BLaER1 treated with 17β-estradiol and CSF1 and Interleukin-3, amounts not matched to agents 10 nM and 100 nM (cell line): Measurements from ENCODE around the gene FITM1.
A peak's percentile ranks its signal among the peaks of the same experiment; 100 is the strongest.

ENCODE experiments used
- H3K27ac ChIP-seq, 11 experiments: shearing (Covaris generic); formaldehyde crosslinking; 2 replicates each; pipeline ENCODE4 v1.8.1; 2022
- H3K27me3 ChIP-seq, 11 experiments: shearing (Covaris generic); formaldehyde crosslinking; 2 replicates each; pipeline ENCODE4 v1.8.1; 2022
- H3K36me3 ChIP-seq, 11 experiments: shearing (Covaris generic); formaldehyde crosslinking; 2 replicates each; pipeline ENCODE4 v1.8.1; 2022
- H3K4me1 ChIP-seq, 10 experiments: shearing (Covaris generic); formaldehyde crosslinking; 2 replicates each; pipeline ENCODE4 v1.8.1; 2022
- H3K4me2 ChIP-seq, 11 experiments: shearing (Covaris generic); formaldehyde crosslinking; 2 replicates each; pipeline ENCODE4 v1.8.1; 2022
- H3K4me3 ChIP-seq, 10 experiments: shearing (Covaris generic); formaldehyde crosslinking; 2 replicates each; pipeline ENCODE4 v1.8.1; 2022
- H3K9ac ChIP-seq, 11 experiments: shearing (Covaris generic); formaldehyde crosslinking; 2 replicates each; pipeline ENCODE4 v1.8.1; 2022
- H3K9me3 ChIP-seq, 11 experiments: shearing (Covaris generic); formaldehyde crosslinking; replicated peaks in 1 of 11; 2 replicates each; pipeline ENCODE4 v1.8.1; 2022
- H4K20me1 ChIP-seq, 11 experiments: shearing (Covaris generic); formaldehyde crosslinking; 2 replicates each; pipeline ENCODE4 v1.8.1; 2022
- Cebpa-rat ChIP-seq, 11 experiments: shearing (Covaris generic); IDR thresholded peaks; 2 replicates each; pipeline ENCODE4 v1.8.1; 2022

FITM1 gene

GRCh38 chr14:24150061-24150460 lies 19.6 kb downstream of the FITM1 start:
- Histone ChIP-seq H3K4me1 (peaks cover 24 to 50% (median 33%) of the 10 kb centered on the region in 10 experiments), H3K27ac (no peak overlapping the region), H3K27me3 (no peaks in the 10 kb centered on the region), H4K20me1 (peaks cover 4 to 51% (median 41%) of the 10 kb centered on the region in 11 experiments; a peak in 18 of 22 replicates), H3K9ac (peak overlapping the region in 6 of 11 experiments; percentile 21 to 96 (median 64); a peak in 6 of 22 replicates), H3K4me2 (peak overlapping the region in 1 of 11 experiments; percentile 99; a peak in 1 of 22 replicates), H3K36me3 (peaks cover 57 to 73% (median 65%) of the 10 kb centered on the region in 11 experiments), H3K4me3 (no peak overlapping the region), H3K9me3 (no peaks in the 10 kb centered on the region)
- no peak for TF ChIP-seq Cebpa-rat (IDR thresholded peaks at IDR 0.05)

DNA sequence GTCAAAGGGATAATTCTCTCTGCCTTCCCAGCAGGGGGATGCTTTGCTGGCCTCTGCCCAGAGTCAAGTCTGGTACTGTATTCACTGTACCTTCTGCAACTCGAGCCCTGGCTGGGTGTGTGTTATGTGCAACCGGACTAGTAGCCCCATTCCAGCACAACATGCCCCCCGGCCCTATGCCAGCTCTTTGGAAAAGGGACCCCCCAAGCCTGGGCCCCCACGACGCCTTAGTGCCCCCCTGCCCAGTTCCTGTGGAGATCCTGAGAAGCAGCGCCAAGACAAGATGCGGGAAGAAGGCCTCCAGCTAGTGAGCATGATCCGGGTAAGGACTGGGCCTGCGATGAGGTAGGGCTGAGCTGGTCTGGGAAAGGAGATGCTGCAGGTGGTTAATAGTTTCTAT lies 20.1 kb downstream of the FITM1 start:
- no peak for TF ChIP-seq Cebpa-rat (IDR thresholded peaks at IDR 0.05)
- Histone ChIP-seq H3K36me3 (peaks cover 62 to 74% (median 70%) of the 10 kb centered on the region in 11 experiments), H3K9ac (peak overlapping the region in 5 of 11 experiments; percentile 32 to 92 (median 43); a peak in 3 of 22 replicates), H3K4me1 (peaks cover 19 to 50% (median 33%) of the 10 kb centered on the region in 10 experiments), H3K4me3 (no peak overlapping the region), H3K9me3 (no peaks in the 10 kb centered on the region), H3K27ac (no peak overlapping the region), H3K4me2 (0 out of 22 replicates have a peak overlapping the region, but pooled peaks of 1 of the 11 experiments have one; percentile 99), H4K20me1 (peaks cover 4 to 50% (median 41%) of the 10 kb centered on the region in 11 experiments; a peak in 18 of 22 replicates), H3K27me3 (no peaks in the 10 kb centered on the region)

GRCh38 chr14:24150993-24151392 lies 20.5 kb downstream of the FITM1 start:
- Histone ChIP-seq H3K4me2 (no peak overlapping the region), H3K9ac (0 out of 22 replicates have a peak overlapping the region, but pooled peaks of 1 of the 11 experiments have one; percentile 1), H3K27me3 (no peaks in the 10 kb centered on the region), H3K36me3 (peaks cover 66 to 78% (median 74%) of the 10 kb centered on the region in 11 experiments), H3K4me1 (peaks cover 15 to 48% (median 31%) of the 10 kb centered on the region in 10 experiments), H3K4me3 (no peak overlapping the region), H4K20me1 (peaks cover 4 to 52% (median 41%) of the 10 kb centered on the region in 11 experiments; a peak in 18 of 22 replicates), H3K27ac (no peak overlapping the region), H3K9me3 (no peaks in the 10 kb centered on the region)
- TF ChIP-seq Cebpa-rat (IDR thresholded peaks at IDR 0.05): no peak

DNA sequence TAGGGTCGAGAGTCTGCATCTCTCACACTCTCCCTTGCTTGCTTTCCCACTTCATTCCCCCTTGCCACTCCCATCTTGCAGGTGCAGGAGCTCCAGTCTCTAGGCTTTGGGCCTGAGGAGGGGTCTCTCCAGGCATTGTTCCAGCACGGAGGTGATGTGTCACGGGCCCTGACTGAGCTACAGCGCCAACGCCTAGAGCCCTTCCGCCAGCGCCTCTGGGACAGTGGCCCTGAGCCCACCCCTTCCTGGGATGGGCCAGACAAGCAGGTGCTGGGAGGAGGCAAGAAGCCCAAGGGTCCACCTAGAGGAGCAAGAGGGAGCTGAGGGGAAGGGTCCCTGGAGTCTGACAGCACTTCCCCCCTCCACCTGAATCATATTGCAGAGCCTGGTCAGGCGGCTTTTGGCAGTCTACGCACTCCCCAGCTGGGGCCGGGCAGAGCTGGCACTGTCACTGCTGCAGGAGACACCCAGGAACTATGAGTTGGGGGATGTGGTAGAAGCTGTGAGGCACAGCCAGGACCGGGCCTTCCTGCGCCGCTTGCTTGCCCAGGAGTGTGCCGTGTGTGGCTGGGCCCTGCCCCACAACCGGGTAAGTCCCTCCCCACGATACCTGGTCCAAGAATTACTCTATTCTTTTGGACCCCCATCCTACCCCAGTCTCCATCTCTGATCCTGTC lies 21.1 kb downstream of the FITM1 start:
- H3K4me3 ChIP-seq: no peak overlapping the region
- peaks cover 14 to 48% (median 30%) of the 10 kb centered on the region in 10 experiments for H3K4me1 ChIP-seq
- H3K27ac ChIP-seq: no peak overlapping the region
- no peaks in the 10 kb centered on the region for H3K9me3 ChIP-seq
- peak overlapping the region in 2 of 11 experiments; percentile 1 to 10; a peak in 1 of 22 replicates for H3K9ac ChIP-seq
- H4K20me1 ChIP-seq: peaks cover 4 to 52% (median 41%) of the 10 kb centered on the region in 11 experiments; a peak in 18 of 22 replicates
- no peak for TF ChIP-seq Cebpa-rat (IDR thresholded peaks at IDR 0.05)
- H3K4me2 ChIP-seq: no peak overlapping the region
- H3K36me3 ChIP-seq: peaks cover 72 to 84% (median 79%) of the 10 kb centered on the region in 11 experiments
- H3K27me3 ChIP-seq: no peaks in the 10 kb centered on the region

- Histone ChIP-seq H3K36me3 (peaks cover 89 to 100% (median 96%) of the 10 kb centered on the region in 11 experiments), H3K4me2 (peak overlapping the region in 3 of 11 experiments; percentile 4 to 11 (median 8); a peak in 1 of 22 replicates), H4K20me1 (peaks cover 0 to 39% (median 22%) of the 10 kb centered on the region in 11 experiments; a peak in 14 of 22 replicates), H3K9me3 (no peaks in the 10 kb centered on the region), H3K27me3 (no peaks in the 10 kb centered on the region), H3K9ac (peak overlapping the region in 6 of 11 experiments; percentile 5 to 44 (median 24); a peak in 4 of 22 replicates), H3K4me1 (peaks cover 0 to 28% (median 13%) of the 10 kb centered on the region in 10 experiments; a peak in 15 of 20 replicates), H3K4me3 (no peak overlapping the region), H3K27ac (peak overlapping the region in 1 of 11 experiments; percentile 15; a peak in 1 of 22 replicates)
- TF ChIP-seq Cebpa-rat (IDR thresholded peaks at IDR 0.05): no peak
These were observed 24.6 kb downstream of the FITM1 start for GRCh38 chr14:24155100-24155499.

DNA sequence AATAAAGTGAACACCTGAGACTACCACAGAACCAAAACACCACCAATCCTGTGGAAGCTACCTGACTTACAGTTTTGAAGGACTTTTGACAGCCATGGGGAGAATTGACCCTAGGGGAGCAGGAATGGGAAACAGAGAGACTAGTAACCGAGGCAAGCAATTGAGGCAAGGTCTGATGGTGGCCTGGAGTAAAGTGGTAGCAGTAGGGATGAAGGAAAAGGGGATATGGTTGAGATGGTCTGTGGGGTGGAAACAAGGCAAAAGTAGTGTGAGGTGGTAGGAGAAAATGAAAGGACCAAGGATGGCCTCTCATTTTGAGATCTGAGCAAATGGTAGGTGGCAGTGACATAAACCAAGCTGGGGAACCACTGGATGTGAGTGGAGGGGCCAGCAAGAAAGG lies 26.4 kb downstream of the FITM1 start:
- H3K27me3 ChIP-seq: no peaks in the 10 kb centered on the region
- no peak overlapping the region for H3K4me3 ChIP-seq
- H3K4me2 ChIP-seq: no peak overlapping the region
- peak overlapping the region in 2 of 11 experiments; percentile 28 to 32; a peak in 1 of 22 replicates for H3K9ac ChIP-seq
- peaks cover 0 to 22% (median 12%) of the 10 kb centered on the region in 11 experiments; a peak in 13 of 22 replicates for H4K20me1 ChIP-seq
- peaks cover 14 to 37% (median 25%) of the 10 kb centered on the region in 10 experiments for H3K4me1 ChIP-seq
- no peak overlapping the region for H3K27ac ChIP-seq
- no peaks in the 10 kb centered on the region for H3K9me3 ChIP-seq
- peaks cover 78 to 90% (median 86%) of the 10 kb centered on the region in 11 experiments for H3K36me3 ChIP-seq
- TF ChIP-seq Cebpa-rat (IDR thresholded peaks at IDR 0.05): no peak

DNA sequence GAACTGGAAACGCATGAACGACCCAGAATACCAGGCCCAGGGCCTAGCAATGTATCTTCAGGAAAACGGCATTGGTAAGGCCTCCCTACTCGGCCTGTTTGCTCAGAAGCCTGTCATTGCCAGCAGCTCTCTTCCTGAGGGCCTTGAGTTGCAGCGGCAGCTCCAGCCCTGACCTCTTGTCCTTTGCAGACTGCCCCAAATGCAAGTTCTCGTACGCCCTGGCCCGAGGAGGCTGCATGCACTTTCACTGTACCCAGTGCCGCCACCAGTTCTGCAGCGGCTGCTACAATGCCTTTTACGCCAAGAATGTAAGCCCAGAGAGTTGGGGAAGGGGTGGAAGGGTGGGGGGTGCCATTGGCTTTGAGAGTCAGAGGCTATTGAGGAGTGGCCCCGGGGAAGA lies 26.9 kb downstream of the FITM1 start:
- H3K27me3 ChIP-seq: no peaks in the 10 kb centered on the region
- H3K27ac ChIP-seq: no peak overlapping the region
- H3K4me1 ChIP-seq: peaks cover 19 to 42% (median 30%) of the 10 kb centered on the region in 10 experiments
- peaks cover 0 to 17% (median 11%) of the 10 kb centered on the region in 11 experiments; a peak in 12 of 22 replicates for H4K20me1 ChIP-seq
- no peaks in the 10 kb centered on the region for H3K9me3 ChIP-seq
- H3K9ac ChIP-seq: 0 out of 22 replicates have a peak overlapping the region, but pooled peaks of 2 of the 11 experiments have one; percentile 28 to 32
- no peak for TF ChIP-seq Cebpa-rat (IDR thresholded peaks at IDR 0.05)
- no peak overlapping the region for H3K4me3 ChIP-seq
- no peak overlapping the region for H3K4me2 ChIP-seq
- peaks cover 74 to 89% (median 83%) of the 10 kb centered on the region in 11 experiments for H3K36me3 ChIP-seq

DNA sequence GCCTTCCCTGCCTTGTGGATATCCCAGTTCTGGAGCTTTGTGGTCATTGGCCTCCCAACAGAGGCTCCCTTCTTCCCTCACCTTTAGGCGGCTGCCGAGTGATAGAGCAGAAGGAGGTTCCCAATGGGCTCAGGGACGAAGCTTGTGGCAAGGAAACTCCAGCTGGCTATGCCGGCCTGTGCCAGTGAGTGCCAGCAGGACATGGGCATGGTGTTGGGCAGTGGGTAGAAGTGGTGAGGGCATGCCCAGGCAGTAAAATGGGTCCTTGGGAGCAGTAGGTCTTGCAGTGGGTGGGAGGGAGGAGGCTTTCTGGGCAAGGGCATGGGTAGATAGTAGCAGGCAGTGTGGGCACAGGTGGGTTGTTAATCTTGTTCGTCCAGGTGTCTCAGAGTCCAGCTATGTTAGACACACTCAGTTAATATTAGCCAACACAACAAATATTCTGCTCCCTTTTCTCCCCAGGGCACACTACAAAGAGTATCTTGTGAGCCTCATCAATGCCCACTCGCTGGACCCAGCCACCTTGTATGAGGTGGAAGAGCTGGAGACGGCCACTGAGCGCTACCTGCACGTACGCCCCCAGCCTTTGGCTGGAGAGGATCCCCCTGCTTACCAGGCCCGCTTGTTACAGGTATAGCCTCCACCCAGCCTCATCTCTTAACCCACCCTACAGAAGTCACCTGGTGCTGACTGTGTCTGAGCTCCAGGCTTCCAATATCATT lies 29.5 kb downstream of the FITM1 start:
- peaks cover 25 to 55% (median 39%) of the 10 kb centered on the region in 10 experiments for H3K4me1 ChIP-seq
- no peak for TF ChIP-seq Cebpa-rat (IDR thresholded peaks at IDR 0.05)
- H3K27me3 ChIP-seq: no peaks in the 10 kb centered on the region
- H3K9me3 ChIP-seq: no peaks in the 10 kb centered on the region
- peak overlapping the region in 5 of 11 experiments; percentile 76 to 94 (median 92); a peak in 6 of 22 replicates for H3K9ac ChIP-seq
- no peak overlapping the region for H3K4me3 ChIP-seq
- H3K4me2 ChIP-seq: peak overlapping the region in 7 of 11 experiments; percentile 74 to 100 (median 98); a peak in 10 of 22 replicates
- H4K20me1 ChIP-seq: peaks cover 0 to 40% (median 12%) of the 10 kb centered on the region in 11 experiments; a peak in 16 of 22 replicates
- peak overlapping the region in 9 of 11 experiments; percentile 48 to 97 (median 91); a peak in 13 of 22 replicates for H3K27ac ChIP-seq
- H3K36me3 ChIP-seq: peaks cover 73 to 91% (median 85%) of the 10 kb centered on the region in 11 experiments
